ENCODE measurements around the gene CENPP.
"Not testable (repeated sequence)": the region's sequence is repeated elsewhere in the genome, so short reads cannot be mapped to it uniquely, and the experiment has no call there.

The CENPP gene

GRCh38 chr9:92384375-92384774, 58.6 kb downstream of the CENPP start:
- DNase-seq = no peak

GRCh38 chr9:92385001-92385400, 59.2 kb downstream of the CENPP start:
- DNase-seq = no peak

- DNase-seq = no peak
These were observed 59.7 kb downstream of the CENPP start for GRCh38 chr9:92385477-92385876.

GRCh38 chr9:92385953-92386352, 60.2 kb downstream of the CENPP start:
- no peak for DNase-seq

GRCh38 chr9:92392690-92393089, 66.9 kb downstream of the CENPP start:
- DNase-seq = no peak

GRCh38 chr9:92393686-92394085, 67.9 kb downstream of the CENPP start:
- DNase-seq = no peak

GRCh38 chr9:92395617-92396016, 69.9 kb downstream of the CENPP start:
- no peak for DNase-seq

- no peak for DNase-seq
These were observed 72.1 kb downstream of the CENPP start for GRCh38 chr9:92397853-92398252.

GRCh38 chr9:92402360-92402759, 76.6 kb downstream of the CENPP start:
- DNase-seq = no peak

- no peak for DNase-seq
These were observed 77.3 kb downstream of the CENPP start for GRCh38 chr9:92402826-92403745.

- DNase-seq = no peak
These were observed 78.5 kb downstream of the CENPP start, which contains the start of gene OGN for GRCh38 chr9:92404042-92404836. OGN (minus strand) TSS chr9:92404578; CDS start chr9:92403407, 1,171 bp downstream.

- no peak for DNase-seq
These were observed 80.1 kb downstream of the CENPP start for GRCh38 chr9:92405818-92406217.

- no peak for DNase-seq
These were observed 80.7 kb downstream of the CENPP start for GRCh38 chr9:92406477-92406876.

GRCh38 chr9:92407818-92408217, 82.1 kb downstream of the CENPP start:
- no peak for DNase-seq

- DNase-seq = no peak
These were observed 83.2 kb downstream of the CENPP start for GRCh38 chr9:92408747-92409478.

GRCh38 chr9:92411157-92411556, 85.4 kb downstream of the CENPP start:
- DNase-seq = not testable (repeated sequence)

- no peak for DNase-seq
These were observed 88.8 kb downstream of the CENPP start for GRCh38 chr9:92414566-92414965.

GRCh38 chr9:92422611-92423338, 97.0 kb downstream of the CENPP start:
- no peak for DNase-seq

- DNase-seq = no peak
These were observed 97.9 kb downstream of the CENPP start for GRCh38 chr9:92423612-92424011.

GRCh38 chr9:92424340-92424739, 98.6 kb downstream of the CENPP start, which contains the start of gene OMD:
OMD (minus strand) TSS chr9:92424471; CDS start chr9:92417558, 6,913 bp downstream.
- DNase-seq = no peak

GRCh38 chr9:92425474-92425873, 99.7 kb downstream of the CENPP start:
- DNase-seq = no peak

- peak; percentile 42 for DNase-seq
These were observed 100.9 kb downstream of the CENPP start for GRCh38 chr9:92426501-92427145.
